Effector memory CD8-positive, alpha-beta T cell (primary cell): ENCODE measurements around the gene OPCML.

Experiments used
- ATAC-seq: fragments of 150-1000 bp; cut with Tn5 transposase; replicated peaks from 2 replicates; pipeline ENCODE4 v1.10.0; 2021; ENCODE audit warnings: mild to moderate bottlenecking, moderate library complexity
- DNase-seq, 3 experiments: peaks; one replicate each; pipeline ENCODE4 v3.0.0; 2021
- H3K27ac Mint-ChIP-seq, 2 donors: one replicate each; pipeline ENCODE4 v1.8.0; 2022; ENCODE audit warnings: mild to moderate bottlenecking in 2 of 2, mixed read lengths in 2 of 2, moderate library complexity in 2 of 2
- H3K27me3 Mint-ChIP-seq, 2 donors: one replicate each; pipeline ENCODE4 v1.8.0; 2022; ENCODE audit warnings: mixed read lengths in 2 of 2
- H3K36me3 Mint-ChIP-seq: one replicate; pipeline ENCODE4 v1.8.0; 2022; ENCODE audit warnings: mild to moderate bottlenecking, moderate library complexity, mixed read lengths; ENCODE audit not compliant: insufficient read depth
- H3K4me1 Mint-ChIP-seq, 2 donors: one replicate each; pipeline ENCODE4 v1.8.0; 2022; ENCODE audit warnings: low read depth in 2 of 2, mixed read lengths in 2 of 2
- H3K4me3 Mint-ChIP-seq, 2 donors: one replicate each; pipeline ENCODE4 v1.8.0; 2022; ENCODE audit warnings: mild to moderate bottlenecking in 2 of 2, mixed read lengths in 2 of 2, moderate library complexity in 2 of 2
- H3K9me3 Mint-ChIP-seq, 2 donors: one replicate each; pipeline ENCODE4 v1.8.0; 2022; ENCODE audit warnings: mixed read lengths in 2 of 2

OPCML gene

GRCh38 chr11:132913886-132914285, 618.4 kb downstream of the OPCML start:
- Mint-ChIP-seq H3K9me3 (peaks cover 0 to 4% of the 10 kb centered on the region in 2 donors), H3K4me1 (no peaks in the 10 kb centered on the region), H3K4me3 (no peak overlapping the region), H3K27ac (no peak overlapping the region), H3K27me3 (peaks cover 0 to 8% of the 10 kb centered on the region in 2 donors), H3K36me3 (no peaks in the 10 kb centered on the region)
- DNase-seq (no peak), ATAC-seq (no peak)

GRCh38 chr11:132913295-132913694, 619.0 kb downstream of the OPCML start:
- Mint-ChIP-seq H3K27me3 (peaks cover 0 to 8% of the 10 kb centered on the region in 2 donors), H3K27ac (no peak overlapping the region), H3K4me3 (no peak overlapping the region), H3K9me3 (peaks cover 0 to 4% of the 10 kb centered on the region in 2 donors), H3K36me3 (no peaks in the 10 kb centered on the region), H3K4me1 (no peaks in the 10 kb centered on the region)
- ATAC-seq (no peak), DNase-seq (no peak)

GRCh38 chr11:132911186-132911585, 621.1 kb downstream of the OPCML start:
- Mint-ChIP-seq H3K36me3 (no peaks in the 10 kb centered on the region), H3K27ac (no peak overlapping the region), H3K27me3 (peaks cover 0 to 8% of the 10 kb centered on the region in 2 donors), H3K9me3 (peaks cover 0 to 2% of the 10 kb centered on the region in 2 donors), H3K4me1 (no peaks in the 10 kb centered on the region), H3K4me3 (no peak overlapping the region)
- DNase-seq (no peak), ATAC-seq (no peak)

- no peak for ATAC-seq
- H3K27me3 Mint-ChIP-seq, result peaks cover 0 to 8% of the 10 kb centered on the region in 2 donors
These were observed 622.1 kb downstream of the OPCML start for GRCh38 chr11:132910011-132910760.

GRCh38 chr11:132909021-132909606, 623.2 kb downstream of the OPCML start:
- H3K4me1 Mint-ChIP-seq, result no peaks in the 10 kb centered on the region
- H3K27me3 Mint-ChIP-seq, result peaks cover 0 to 5% of the 10 kb centered on the region in 2 donors
- DNase-seq (no peak), ATAC-seq (no peak)
- no peaks in the 10 kb centered on the region for H3K36me3 Mint-ChIP-seq
- H3K27ac Mint-ChIP-seq, result no peak overlapping the region
- H3K9me3 Mint-ChIP-seq, result no peaks in the 10 kb centered on the region
- H3K4me3 Mint-ChIP-seq, result no peak overlapping the region

More at GRCh38 chr11:132910011-132910760, 622.1 kb downstream of the OPCML start:
- H3K4me1 Mint-ChIP-seq, result no peaks in the 10 kb centered on the region
- H3K27ac Mint-ChIP-seq, result no peak overlapping the region
- H3K4me3 Mint-ChIP-seq, result no peak overlapping the region
- H3K36me3 Mint-ChIP-seq, result no peaks in the 10 kb centered on the region
- DNase-seq, result no peak
- peaks cover 0 to 2% of the 10 kb centered on the region in 2 donors for H3K9me3 Mint-ChIP-seq

- Mint-ChIP-seq H3K4me1 (no peaks in the 10 kb centered on the region), H3K27ac (no peak overlapping the region), H3K27me3 (no peaks in the 10 kb centered on the region), H3K9me3 (peaks cover 0 to 3% of the 10 kb centered on the region in 2 donors), H3K4me3 (no peak overlapping the region), H3K36me3 (no peaks in the 10 kb centered on the region)
- DNase-seq (no peak), ATAC-seq (no peak)
These were observed 623.9 kb downstream of the OPCML start for GRCh38 chr11:132908414-132908810.

- Mint-ChIP-seq H3K4me1 (no peaks in the 10 kb centered on the region), H3K4me3 (no peak overlapping the region), H3K27me3 (no peaks in the 10 kb centered on the region), H3K36me3 (no peaks in the 10 kb centered on the region), H3K9me3 (peaks cover 0 to 3% of the 10 kb centered on the region in 2 donors), H3K27ac (no peak overlapping the region)
- DNase-seq, result no peak
- ATAC-seq, result no peak
These were observed 624.5 kb downstream of the OPCML start for GRCh38 chr11:132907651-132908413.

GRCh38 chr11:132904607-132905006, 627.7 kb downstream of the OPCML start:
- no peaks in the 10 kb centered on the region for H3K27me3 Mint-ChIP-seq
- H3K9me3 Mint-ChIP-seq, result peaks cover 0 to 7% of the 10 kb centered on the region in 2 donors
- H3K4me3 Mint-ChIP-seq, result no peak overlapping the region
- H3K36me3 Mint-ChIP-seq, result no peaks in the 10 kb centered on the region
- DNase-seq (no peak), ATAC-seq (no peak)
- H3K4me1 Mint-ChIP-seq, result no peaks in the 10 kb centered on the region
- H3K27ac Mint-ChIP-seq, result no peak overlapping the region

- no peaks in the 10 kb centered on the region for H3K4me1 Mint-ChIP-seq
- H3K27ac Mint-ChIP-seq, result no peak overlapping the region
- ATAC-seq, result no peak
- no peak for DNase-seq
- no peak overlapping the region for H3K4me3 Mint-ChIP-seq
- H3K27me3 Mint-ChIP-seq, result no peaks in the 10 kb centered on the region
- H3K36me3 Mint-ChIP-seq, result no peaks in the 10 kb centered on the region
- H3K9me3 Mint-ChIP-seq, result peaks cover 0 to 7% of the 10 kb centered on the region in 2 donors
These were observed 628.2 kb downstream of the OPCML start for GRCh38 chr11:132904091-132904490.

GRCh38 chr11:132901638-132902471, 630.4 kb downstream of the OPCML start:
- no peaks in the 10 kb centered on the region for H3K4me1 Mint-ChIP-seq
- ATAC-seq (no peak), DNase-seq (no peak)
- no peak overlapping the region for H3K27ac Mint-ChIP-seq
- H3K4me3 Mint-ChIP-seq, result no peak overlapping the region
- H3K9me3 Mint-ChIP-seq, result peaks cover 0 to 7% of the 10 kb centered on the region in 2 donors
- no peaks in the 10 kb centered on the region for H3K36me3 Mint-ChIP-seq
- no peaks in the 10 kb centered on the region for H3K27me3 Mint-ChIP-seq

GRCh38 chr11:132898676-132899075, 633.6 kb downstream of the OPCML start:
- no peaks in the 10 kb centered on the region for H3K36me3 Mint-ChIP-seq
- peaks cover 0 to 6% of the 10 kb centered on the region in 2 donors for H3K9me3 Mint-ChIP-seq
- ATAC-seq (no peak), DNase-seq (no peak)
- no peak overlapping the region for H3K27ac Mint-ChIP-seq
- no peak overlapping the region for H3K4me3 Mint-ChIP-seq
- H3K27me3 Mint-ChIP-seq, result no peaks in the 10 kb centered on the region
- no peaks in the 10 kb centered on the region for H3K4me1 Mint-ChIP-seq

- ATAC-seq (no peak), DNase-seq (no peak)
- Mint-ChIP-seq H3K36me3 (no peaks in the 10 kb centered on the region), H3K27me3 (no peaks in the 10 kb centered on the region), H3K4me3 (no peak overlapping the region), H3K9me3 (peaks cover 0 to 5% of the 10 kb centered on the region in 2 donors), H3K27ac (no peak overlapping the region), H3K4me1 (no peaks in the 10 kb centered on the region)
These were observed 634.3 kb downstream of the OPCML start for GRCh38 chr11:132898021-132898420.

- no peak for ATAC-seq
- no peak for DNase-seq
- Mint-ChIP-seq H3K4me1 (no peaks in the 10 kb centered on the region), H3K36me3 (no peaks in the 10 kb centered on the region), H3K27ac (no peak overlapping the region), H3K27me3 (no peaks in the 10 kb centered on the region), H3K9me3 (peaks cover 0 to 5% of the 10 kb centered on the region in 2 donors), H3K4me3 (no peak overlapping the region)
These were observed 637.0 kb downstream of the OPCML start for GRCh38 chr11:132895340-132895739.
